ENCODE data around the gene INPP4B.

DNA sequence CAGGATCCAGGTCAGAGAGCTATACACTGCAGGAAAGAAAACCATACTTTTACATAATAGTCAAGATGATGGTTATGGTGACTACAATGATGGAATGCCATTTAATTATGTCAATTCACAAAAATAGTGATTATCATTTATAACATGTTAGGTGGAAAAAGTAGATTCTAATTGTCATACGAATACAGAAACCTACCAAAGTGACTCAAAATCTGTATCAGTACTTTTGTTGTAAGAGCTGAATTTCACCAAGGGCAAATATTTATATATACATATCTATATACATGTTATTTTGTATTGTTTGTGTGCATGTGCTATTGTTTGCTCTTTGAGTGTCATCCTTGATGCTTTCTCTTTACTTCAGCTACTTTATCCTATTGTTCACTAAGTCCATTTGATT lies 485.4 kb downstream of the INPP4B start:
- TF ChIP-seq POLR2A (IDR thresholded peaks at IDR 0.05; ENCODE audit: low read depth, low read length), result no peak
- no peak for TF ChIP-seq POLR2AphosphoS5 (IDR thresholded peaks at IDR 0.05; ENCODE audit: low read depth, low read length)
- TF ChIP-seq PAX5 (IDR thresholded peaks at IDR 0.05; ENCODE audit: insufficient read depth, low read length, severe bottlenecking), result no peak
- TF ChIP-seq TAF1 (IDR thresholded peaks at IDR 0.05; ENCODE audit: low read depth, low read length), result no peak

Measured in GM12891 (cell line).